Measurements from ENCODE around the gene CDK2AP2.

DNA sequence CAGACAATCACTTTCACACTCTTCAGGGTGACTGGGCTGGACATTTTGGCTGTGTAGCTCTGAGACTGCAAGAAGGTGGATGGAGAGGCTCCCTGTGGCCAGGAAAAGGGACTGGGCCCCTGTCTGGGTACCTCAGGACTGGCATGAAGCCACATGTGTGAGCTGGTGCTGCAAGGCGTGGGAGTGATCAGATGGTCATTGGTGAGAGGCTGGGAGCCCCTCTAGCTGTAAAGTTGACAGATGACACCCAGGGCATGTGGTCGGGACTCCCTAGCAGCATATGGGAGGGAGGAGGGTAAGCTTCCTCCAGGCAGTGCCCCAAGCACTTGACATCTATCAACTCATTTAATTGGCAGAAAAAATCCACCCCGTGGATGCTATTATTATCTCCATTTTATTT lies 34.2 kb upstream of the CDK2AP2 start:
- TF ChIP-seq ZFP3 (CRISPR knock-in tag; IDR thresholded peaks at IDR 0.05) = no peak
- no peak for TF ChIP-seq ZFP30 (CRISPR knock-in tag; IDR thresholded peaks at IDR 0.05)
- no peak for TF ChIP-seq TOX (CRISPR knock-in tag; IDR thresholded peaks at IDR 0.05; ENCODE audit: borderline replicate concordance)
- TF ChIP-seq TCF4 (CRISPR knock-in tag; IDR thresholded peaks at IDR 0.05; ENCODE audit: borderline replicate concordance) = no peak
- TF ChIP-seq RARB (CRISPR knock-in tag; IDR thresholded peaks at IDR 0.05) = no peak
- TF ChIP-seq, protein P1, sequence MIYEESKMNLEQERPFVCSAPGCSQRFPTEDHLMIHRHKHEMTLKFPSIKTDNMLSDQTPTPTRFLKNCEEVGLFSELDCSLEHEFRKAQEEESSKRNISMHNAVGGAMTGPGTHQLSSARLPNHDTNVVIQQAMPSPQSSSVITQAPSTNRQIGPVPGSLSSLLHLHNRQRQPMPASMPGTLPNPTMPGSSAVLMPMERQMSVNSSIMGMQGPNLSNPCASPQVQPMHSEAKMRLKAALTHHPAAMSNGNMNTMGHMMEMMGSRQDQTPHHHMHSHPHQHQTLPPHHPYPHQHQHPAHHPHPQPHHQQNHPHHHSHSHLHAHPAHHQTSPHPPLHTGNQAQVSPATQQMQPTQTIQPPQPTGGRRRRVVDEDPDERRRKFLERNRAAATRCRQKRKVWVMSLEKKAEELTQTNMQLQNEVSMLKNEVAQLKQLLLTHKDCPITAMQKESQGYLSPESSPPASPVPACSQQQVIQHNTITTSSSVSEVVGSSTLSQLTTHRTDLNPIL (CRISPR knock-in tag; IDR thresholded peaks at IDR 0.05; ENCODE audit: low read depth) = no peak
- no peak for TF ChIP-seq ZNF70 (CRISPR knock-in tag; IDR thresholded peaks at IDR 0.05)
- TF ChIP-seq ZNF8 (CRISPR knock-in tag; IDR thresholded peaks at IDR 0.05) = no peak
- no peak for TF ChIP-seq ISL1 (CRISPR knock-in tag; IDR thresholded peaks at IDR 0.05)
- TF ChIP-seq, protein P2, sequence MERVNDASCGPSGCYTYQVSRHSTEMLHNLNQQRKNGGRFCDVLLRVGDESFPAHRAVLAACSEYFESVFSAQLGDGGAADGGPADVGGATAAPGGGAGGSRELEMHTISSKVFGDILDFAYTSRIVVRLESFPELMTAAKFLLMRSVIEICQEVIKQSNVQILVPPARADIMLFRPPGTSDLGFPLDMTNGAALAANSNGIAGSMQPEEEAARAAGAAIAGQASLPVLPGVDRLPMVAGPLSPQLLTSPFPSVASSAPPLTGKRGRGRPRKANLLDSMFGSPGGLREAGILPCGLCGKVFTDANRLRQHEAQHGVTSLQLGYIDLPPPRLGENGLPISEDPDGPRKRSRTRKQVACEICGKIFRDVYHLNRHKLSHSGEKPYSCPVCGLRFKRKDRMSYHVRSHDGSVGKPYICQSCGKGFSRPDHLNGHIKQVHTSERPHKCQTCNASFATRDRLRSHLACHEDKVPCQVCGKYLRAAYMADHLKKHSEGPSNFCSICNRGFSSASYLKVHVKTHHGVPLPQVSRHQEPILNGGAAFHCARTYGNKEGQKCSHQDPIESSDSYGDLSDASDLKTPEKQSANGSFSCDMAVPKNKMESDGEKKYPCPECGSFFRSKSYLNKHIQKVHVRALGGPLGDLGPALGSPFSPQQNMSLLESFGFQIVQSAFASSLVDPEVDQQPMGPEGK (CRISPR knock-in tag; IDR thresholded peaks at IDR 0.05; ENCODE audit: borderline replicate concordance) = no peak
- TF ChIP-seq ZC3H10 (CRISPR knock-in tag; IDR thresholded peaks at IDR 0.05) = no peak

Measured in SK-N-SH treated with all-trans-retinoic acid at 6 μM for 48 hours (cell line).